Motor neuron (in vitro differentiated cells): ENCODE data around the gene PLEKHG2. TPM values are rescaled to one million over a fixed set of nuclear protein-coding genes. Genes with fewer than 3 reads are reported as not detected.

Experiments used
- ATAC-seq, 8 experiments: fragments of 200-7000 bp; cut with Tn5 transposase; replicated peaks in 6 of 8; 2 replicates each; pipeline ENCODE4 v1.8.0; 2021; ENCODE audit warnings: mild to moderate bottlenecking in 8 of 8, moderate library complexity in 8 of 8
- H3K27ac ChIP-seq, 2 donors: fragments of 250-450 bp; sonication (Bioruptor Pico); 2 replicates each; pipeline ENCODE4 v1.9.0; 2021; ENCODE audit warnings: antibody characterized with exemption in 2 of 2, mild to moderate bottlenecking in 2 of 2, moderate library complexity in 1 of 2
- H3K4me1 ChIP-seq, 2 donors: fragments of 250-450 bp; sonication (Bioruptor Pico); replicated peaks in 1 of 2; 2 replicates each; pipeline ENCODE4 v1.6.1; 2021; ENCODE audit warnings: antibody characterized with exemption in 2 of 2, mild to moderate bottlenecking in 2 of 2, moderate library complexity in 1 of 2
- H3K4me3 ChIP-seq, 5 donors: fragments of 250-450 bp; sonication (Bioruptor Pico); 2 replicates each; pipeline ENCODE4 v1.9.0; 2021; ENCODE audit warnings: antibody characterized with exemption in 5 of 5, mild to moderate bottlenecking in 5 of 5, moderate library complexity in 4 of 5
- WGBS, 10 experiments: fragments of 450-650 bp; shearing (Covaris generic); methylation state at CpG; one replicate each; pipeline ENCODE4 v1.0.0; 2022; 5-methylcytosine and 5-hydroxymethylcytosine counted together
- in situ Hi-C, 9 experiments: fragments of 400-800 bp; cut with MboI; loops; one replicate each; pipeline ENCODE4 v1.15.0; 2021; ENCODE audit warnings: low sequenced_read_pairs in 9 of 9, low pct_unique_long_range_greater_than_20kb in 2 of 9; ENCODE audit not compliant: unreplicated experiment in 9 of 9
- total RNA-seq, 8 experiments: library from RNA; unstranded; fragments of 300-600 nt; gene quantifications; 2 replicates each; pipeline versions ENCODE4 v1.2.3 to v1.2.4, GENCODE V29; 2022

PLEKHG2 gene, protein sequence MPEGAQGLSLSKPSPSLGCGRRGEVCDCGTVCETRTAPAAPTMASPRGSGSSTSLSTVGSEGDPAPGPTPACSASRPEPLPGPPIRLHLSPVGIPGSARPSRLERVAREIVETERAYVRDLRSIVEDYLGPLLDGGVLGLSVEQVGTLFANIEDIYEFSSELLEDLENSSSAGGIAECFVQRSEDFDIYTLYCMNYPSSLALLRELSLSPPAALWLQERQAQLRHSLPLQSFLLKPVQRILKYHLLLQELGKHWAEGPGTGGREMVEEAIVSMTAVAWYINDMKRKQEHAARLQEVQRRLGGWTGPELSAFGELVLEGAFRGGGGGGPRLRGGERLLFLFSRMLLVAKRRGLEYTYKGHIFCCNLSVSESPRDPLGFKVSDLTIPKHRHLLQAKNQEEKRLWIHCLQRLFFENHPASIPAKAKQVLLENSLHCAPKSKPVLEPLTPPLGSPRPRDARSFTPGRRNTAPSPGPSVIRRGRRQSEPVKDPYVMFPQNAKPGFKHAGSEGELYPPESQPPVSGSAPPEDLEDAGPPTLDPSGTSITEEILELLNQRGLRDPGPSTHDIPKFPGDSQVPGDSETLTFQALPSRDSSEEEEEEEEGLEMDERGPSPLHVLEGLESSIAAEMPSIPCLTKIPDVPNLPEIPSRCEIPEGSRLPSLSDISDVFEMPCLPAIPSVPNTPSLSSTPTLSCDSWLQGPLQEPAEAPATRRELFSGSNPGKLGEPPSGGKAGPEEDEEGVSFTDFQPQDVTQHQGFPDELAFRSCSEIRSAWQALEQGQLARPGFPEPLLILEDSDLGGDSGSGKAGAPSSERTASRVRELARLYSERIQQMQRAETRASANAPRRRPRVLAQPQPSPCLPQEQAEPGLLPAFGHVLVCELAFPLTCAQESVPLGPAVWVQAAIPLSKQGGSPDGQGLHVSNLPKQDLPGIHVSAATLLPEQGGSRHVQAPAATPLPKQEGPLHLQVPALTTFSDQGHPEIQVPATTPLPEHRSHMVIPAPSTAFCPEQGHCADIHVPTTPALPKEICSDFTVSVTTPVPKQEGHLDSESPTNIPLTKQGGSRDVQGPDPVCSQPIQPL (N-terminal part only)
- 10 to 100 TPM in 6 of 8 experiments, 1 to 10 TPM in 2; 1.1 to 50.6 (median 13.2) TPM for total RNA-seq

- Histone ChIP-seq H3K27ac (peak within 1 kb of the TSS; percentile 84 to 89), H3K4me1 (peaks cover 12 to 22% of the 10 kb centered on the region in 2 donors), H3K4me3 (peak within 1 kb of the TSS; percentile 73 to 93 (median 78))
- in situ Hi-C loops, result no loop called here
- 0% methylated on average over 1 to 11 of the region's 60 CpGs; no CpG with 5 or more reads in 7 of the 10 experiments for WGBS, 10 experiments
- peak; percentile 5 to 81 (median 74) for ATAC-seq
Measured at GRCh38 chr19:39412100-39412866, at the start of gene PLEKHG2. TSS of gene PLEKHG2 (plus strand) at chr19:39412669. CDS start at chr19:39414087, 1,418 bp downstream.

DNA sequence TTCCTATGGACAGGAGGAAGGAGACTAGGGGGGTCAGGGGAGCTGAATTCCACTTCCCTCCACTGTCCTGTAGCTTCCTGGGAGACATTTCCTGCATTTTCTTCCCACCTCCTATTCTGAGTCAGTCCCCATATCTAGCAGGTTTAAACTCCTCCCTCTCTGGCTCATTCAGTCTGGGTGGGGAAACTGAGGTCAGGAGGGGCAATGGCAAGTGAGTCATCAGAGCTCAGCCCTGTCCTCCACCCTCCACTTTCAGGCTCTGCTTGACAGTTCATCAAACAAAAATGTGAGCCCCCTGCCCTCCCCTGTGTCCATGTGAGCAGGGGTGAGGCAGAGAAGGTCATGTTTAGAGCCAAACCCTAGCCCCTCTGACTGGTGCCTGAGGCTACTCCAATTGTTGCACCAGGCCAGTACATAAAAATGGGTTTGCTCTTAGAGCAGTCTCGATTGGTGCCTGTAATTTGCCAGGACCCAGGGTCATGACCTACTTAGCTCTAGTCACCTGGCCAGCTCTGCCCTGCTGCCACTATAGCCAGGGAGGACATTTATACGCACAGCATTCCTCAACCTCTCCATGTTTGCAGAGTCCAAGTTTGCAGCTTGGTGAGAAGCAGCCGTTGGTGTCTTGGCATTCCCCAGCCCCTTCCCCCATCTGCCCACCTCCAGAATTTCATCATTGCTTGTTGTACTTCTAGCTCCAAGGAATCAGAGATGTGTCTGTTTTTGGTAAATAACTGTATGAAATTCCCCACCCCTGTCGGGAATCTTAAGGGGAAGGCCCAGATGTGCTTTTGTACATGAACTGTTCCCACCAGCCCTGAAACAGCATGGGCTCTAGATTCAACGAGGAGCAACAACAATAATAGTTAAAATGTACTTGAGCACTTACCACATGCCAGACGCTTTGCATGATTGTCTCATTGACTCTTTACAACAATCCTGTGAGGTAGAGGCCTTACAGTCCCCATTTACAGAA is 49.5 kb upstream of the PLEKHG2 start:
- no peak overlapping the region for H3K4me3 ChIP-seq
- no peak overlapping the region for H3K27ac ChIP-seq
- in situ Hi-C loops, result no loop called here
- no peaks in the 10 kb centered on the region for H3K4me1 ChIP-seq
- 0 to 92% (median 83%) methylated on average over 1 to 6 of the region's 6 CpGs; no CpG with 5 or more reads in 3 of the 10 experiments for WGBS, 10 experiments
- ATAC-seq, result peak in 3 of 8 experiments; percentile 40 to 50 (median 46)

- H3K4me3 ChIP-seq, result no peak overlapping the region
- no peaks in the 10 kb centered on the region for H3K4me1 ChIP-seq
- no peak overlapping the region for H3K27ac ChIP-seq
- peak in 3 of 8 experiments; percentile 68 to 89 (median 76) for ATAC-seq
- in situ Hi-C loops, result no loop called here
- WGBS, 10 experiments, result 0 to 100% (median 82%) methylated on average over 1 to 4 of the region's 5 CpGs; no CpG with 5 or more reads in 4 of the 10 experiments
Measured at GRCh38 chr19:39363901-39364457, 48.5 kb upstream of the PLEKHG2 start.

GRCh38 chr19:39365531-39365930 is 46.9 kb upstream of the PLEKHG2 start:
- no peak overlapping the region for H3K4me3 ChIP-seq
- no peak overlapping the region for H3K27ac ChIP-seq
- ATAC-seq, result no peak
- in situ Hi-C loops, result no loop called here
- no peaks in the 10 kb centered on the region for H3K4me1 ChIP-seq
- 100% methylated on average over 1 of the region's 1 CpG; no CpG with 5 or more reads in 5 of the 10 experiments for WGBS, 10 experiments

DNA sequence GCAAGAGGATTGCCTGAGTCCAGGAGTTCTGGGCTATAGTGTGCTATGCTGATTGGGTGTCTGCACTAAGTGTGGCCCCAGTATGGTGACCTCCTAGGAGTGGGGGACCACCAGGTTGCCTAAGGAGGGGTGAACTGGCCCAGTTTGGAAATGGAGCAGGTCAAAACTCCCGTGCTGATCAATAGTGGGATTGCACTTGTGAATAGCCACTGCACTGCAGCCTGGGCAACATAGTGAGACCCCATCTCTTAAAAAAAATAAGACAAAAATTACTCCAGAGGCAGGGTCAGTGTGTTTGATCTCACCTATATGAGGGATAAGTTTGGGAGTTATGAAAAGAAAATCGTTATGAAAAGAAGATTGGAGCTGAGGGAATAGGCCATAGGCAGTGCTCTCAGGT is 43.3 kb upstream of the PLEKHG2 start:
- no peaks in the 10 kb centered on the region for H3K4me1 ChIP-seq
- WGBS, 10 experiments, result 0 to 100% (median 68%) methylated on average over 1 to 2 of the region's 2 CpGs; no CpG with 5 or more reads in 2 of the 10 experiments
- no peak overlapping the region for H3K27ac ChIP-seq
- H3K4me3 ChIP-seq, result no peak overlapping the region
- no peak for ATAC-seq
- in situ Hi-C loops, result no loop called here

- Histone ChIP-seq H3K4me3 (no peak overlapping the region), H3K4me1 (no peaks in the 10 kb centered on the region), H3K27ac (no peak overlapping the region)
- WGBS, 10 experiments, result 86 to 100% (median 91%) methylated on average over 1 to 5 of the region's 5 CpGs; no CpG with 5 or more reads in 2 of the 10 experiments
- in situ Hi-C loops, result no loop called here
- ATAC-seq, result no peak
Measured at GRCh38 chr19:39370735-39371134, 41.7 kb upstream of the PLEKHG2 start.

DNA sequence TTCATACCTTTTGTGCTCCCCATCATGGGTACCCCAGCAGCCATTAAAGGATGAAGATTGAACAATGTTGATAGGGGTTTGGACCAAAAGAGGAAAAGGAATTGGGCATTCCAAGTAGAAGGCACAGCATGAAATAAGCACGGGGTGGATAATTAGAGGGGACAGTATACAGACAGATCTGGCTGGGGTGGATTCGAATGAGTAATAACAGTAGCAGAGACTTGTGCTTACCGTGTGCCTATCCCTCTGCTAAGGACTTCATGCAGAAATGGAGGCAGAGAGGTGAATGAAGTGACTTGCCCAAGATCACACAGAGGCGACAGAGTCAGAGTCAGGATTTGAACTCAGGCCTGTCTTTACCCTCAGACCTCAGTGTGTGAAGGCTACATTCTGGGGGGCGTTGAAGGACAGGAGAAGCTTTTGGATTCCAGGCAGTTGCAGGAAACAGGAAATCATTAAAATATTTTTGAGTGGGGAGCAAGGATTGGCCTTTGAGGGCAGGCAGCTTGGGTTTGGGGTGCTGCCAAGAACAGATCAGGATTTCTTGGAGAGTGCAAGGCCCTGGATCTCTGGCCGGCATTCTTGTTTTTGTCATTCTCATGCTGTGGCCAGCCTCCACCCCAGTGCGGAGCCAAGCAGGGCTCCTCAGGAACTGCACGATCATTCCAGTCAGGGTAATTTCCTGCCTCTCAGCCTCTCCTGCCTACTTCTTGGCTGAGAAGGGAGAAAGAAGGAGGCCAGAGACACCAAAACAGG is 40.2 kb upstream of the PLEKHG2 start:
- WGBS, 10 experiments, result 23 to 100% (median 81%) methylated on average over 1 to 8 of the region's 8 CpGs; no CpG with 5 or more reads in 3 of the 10 experiments
- peak in 2 of 8 experiments; percentile 87 to 94 for ATAC-seq
- H3K4me1 ChIP-seq, result no peaks in the 10 kb centered on the region
- no peak overlapping the region for H3K27ac ChIP-seq
- in situ Hi-C loops, result no loop called here
- no peak overlapping the region for H3K4me3 ChIP-seq

DNA sequence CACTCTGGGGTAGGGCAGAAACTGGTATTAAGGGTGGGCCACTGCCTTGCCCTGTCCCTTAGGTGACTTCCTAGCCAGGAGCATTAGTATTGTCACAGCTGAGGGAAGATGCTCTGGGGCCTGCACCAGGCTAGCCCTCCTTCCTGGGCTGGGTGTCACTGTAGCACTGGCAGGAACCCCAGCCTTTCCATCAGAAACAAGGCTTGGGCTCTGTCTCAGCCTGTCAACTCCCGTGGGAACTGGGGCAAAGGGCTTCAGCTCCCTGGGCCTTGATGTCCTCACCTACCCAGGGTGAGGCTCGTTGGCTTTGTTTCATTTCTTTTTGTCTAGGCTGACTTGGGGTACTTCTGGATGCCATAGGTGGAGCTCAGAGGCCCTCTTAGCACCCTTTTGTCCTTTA is 39.5 kb upstream of the PLEKHG2 start:
- H3K4me3 ChIP-seq, result no peak overlapping the region
- in situ Hi-C loops, result no loop called here
- no peaks in the 10 kb centered on the region for H3K4me1 ChIP-seq
- ATAC-seq, result peak in 2 of 8 experiments; percentile 25 to 35
- WGBS, 10 experiments, result 60 to 90% (median 68%) methylated on average over 1 to 2 of the region's 2 CpGs; no CpG with 5 or more reads in 6 of the 10 experiments
- no peak overlapping the region for H3K27ac ChIP-seq

- no peak for ATAC-seq
- in situ Hi-C loops, result no loop called here
- no peaks in the 10 kb centered on the region for H3K4me1 ChIP-seq
- H3K4me3 ChIP-seq, result no peak overlapping the region
- H3K27ac ChIP-seq, result no peak overlapping the region
Measured at GRCh38 chr19:39375929-39376328, 36.5 kb upstream of the PLEKHG2 start.

- in situ Hi-C loops, result no loop called here
- ATAC-seq, result peak in 2 of 8 experiments; percentile 7 to 11
- Histone ChIP-seq H3K27ac (no peak overlapping the region), H3K4me1 (no peaks in the 10 kb centered on the region), H3K4me3 (no peak overlapping the region)
- 75 to 100% (median 100%) methylated on average over 1 to 3 of the region's 18 CpGs; no CpG with 5 or more reads in 4 of the 10 experiments for whole genome bisulfite sequencing, 10 experiments
Measured at GRCh38 chr19:39377373-39378362, 34.8 kb upstream of the PLEKHG2 start.
